BJ (cell line): Measurements from ENCODE around the gene DNASE2. TPM values are rescaled to one million over a fixed set of nuclear protein-coding genes. Genes with fewer than 3 reads are reported as not detected.
A peak's percentile ranks its signal among the peaks of the same experiment; 100 is the strongest.

Experiments used
- CTCF ChIA-PET: fragments of 350-600 bp; formaldehyde crosslinking; extraction: SDS; loops from one replicate; lab custom pipeline; 2021; ENCODE audit warnings: antibody characterized with exemption, inconsistent platforms; lab: Yijun Ruan, JAX
- POLR2A ChIA-PET: fragments of 300-600 bp; sonication (Branson Sonifier 250); formaldehyde crosslinking; extraction: SDS; loops from one replicate; lab custom pipeline; 2021; ENCODE audit warnings: antibody characterized with exemption; lab: Charles Lee
- DNase-seq: peaks from one replicate; pipeline ENCODE4 v3.0.0-alpha.2; 2011; ENCODE audit warnings: low read depth
- H3K27me3 ChIP-seq: 2 replicates; pipeline ENCODE4 v1.6.0; 2011; ENCODE audit warnings: low read length; ENCODE audit not compliant: control insufficient read depth, insufficient read depth
- H3K36me3 ChIP-seq: 2 replicates; pipeline ENCODE4 v1.5.1; 2011; ENCODE audit warnings: low read length; ENCODE audit not compliant: control insufficient read depth, insufficient read depth
- H3K4me3 ChIP-seq: 2 replicates; pipeline ENCODE4 v1.5.1; 2011; ENCODE audit warnings: low read depth, mild to moderate bottlenecking, control low read depth, low read length
- CTCF ChIP-seq: IDR thresholded peaks from 2 replicates; pipeline ENCODE4 v1.5.1; 2011; ENCODE audit warnings: low read depth, mild to moderate bottlenecking, control low read depth, inconsistent platforms, low read length, moderate library complexity; ENCODE audit not compliant: insufficient read depth
- polyA minus RNA-seq: library from RNA; depleted of rRNA, polyadenylated mRNA; stranded (reverse); fragments of >200 nt; gene quantifications from 2 replicates; pipeline ENCODE4 v1.2.3, GENCODE V29; 2011; rRNA and poly(A)+ RNA removed
- polyA plus RNA-seq: library from polyadenylated mRNA; depleted of rRNA; stranded (reverse); fragments of >200 nt; gene quantifications from 2 replicates; pipeline ENCODE4 v1.2.3, GENCODE V29; 2011; rRNA removed

Gene DNASE2, protein sequence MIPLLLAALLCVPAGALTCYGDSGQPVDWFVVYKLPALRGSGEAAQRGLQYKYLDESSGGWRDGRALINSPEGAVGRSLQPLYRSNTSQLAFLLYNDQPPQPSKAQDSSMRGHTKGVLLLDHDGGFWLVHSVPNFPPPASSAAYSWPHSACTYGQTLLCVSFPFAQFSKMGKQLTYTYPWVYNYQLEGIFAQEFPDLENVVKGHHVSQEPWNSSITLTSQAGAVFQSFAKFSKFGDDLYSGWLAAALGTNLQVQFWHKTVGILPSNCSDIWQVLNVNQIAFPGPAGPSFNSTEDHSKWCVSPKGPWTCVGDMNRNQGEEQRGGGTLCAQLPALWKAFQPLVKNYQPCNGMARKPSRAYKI
- polyA plus RNA-seq (39.1 and 68.8 TPM in 2 replicates), polyA minus RNA-seq (15.0 and 32.0 TPM in 2 replicates)

- CTCF ChIA-PET, result interaction anchor here (0.9 to 1.3 kb wide), 3 partner anchors 84 to 121 kb away, joined by 4 to 5 read pairs (median 4); no protein-coding TSS in a partner anchor
Observed at GRCh38 chr19:12881172-12881808, at the start of gene DNASE2. Gene DNASE2 (minus strand): TSS chr19:12881449. CDS start chr19:12881375, 74 bp downstream.

GRCh38 chr19:12930002-12930645 lies 48.9 kb upstream of the DNASE2 start:
- CTCF ChIA-PET, result no interaction called here
- Histone ChIP-seq H3K27me3 (no peaks in the 10 kb centered on the region), H3K36me3 (peaks cover 28% of the 10 kb centered on the region), H3K4me3 (no peak overlapping the region)
- POLR2A ChIA-PET, result no interaction called here
- DNase-seq, result no peak
- no peak for TF ChIP-seq CTCF

More at GRCh38 chr19:12881172-12881808, at the start of gene DNASE2:
- TF ChIP-seq CTCF, result no peak
- peak; percentile 72 for DNase-seq
- Histone ChIP-seq H3K4me3 (peak within 1 kb of the TSS; percentile 61), H3K27me3 (peaks cover 4% of the 10 kb centered on the region), H3K36me3 (peaks cover 4% of the 10 kb centered on the region; the same call in 1 of the 2 replicates)
- POLR2A ChIA-PET, result interaction anchor here (0.6 kb wide), 1 partner anchor 10 kb away, joined by 11 read pairs; no protein-coding TSS in a partner anchor

DNA sequence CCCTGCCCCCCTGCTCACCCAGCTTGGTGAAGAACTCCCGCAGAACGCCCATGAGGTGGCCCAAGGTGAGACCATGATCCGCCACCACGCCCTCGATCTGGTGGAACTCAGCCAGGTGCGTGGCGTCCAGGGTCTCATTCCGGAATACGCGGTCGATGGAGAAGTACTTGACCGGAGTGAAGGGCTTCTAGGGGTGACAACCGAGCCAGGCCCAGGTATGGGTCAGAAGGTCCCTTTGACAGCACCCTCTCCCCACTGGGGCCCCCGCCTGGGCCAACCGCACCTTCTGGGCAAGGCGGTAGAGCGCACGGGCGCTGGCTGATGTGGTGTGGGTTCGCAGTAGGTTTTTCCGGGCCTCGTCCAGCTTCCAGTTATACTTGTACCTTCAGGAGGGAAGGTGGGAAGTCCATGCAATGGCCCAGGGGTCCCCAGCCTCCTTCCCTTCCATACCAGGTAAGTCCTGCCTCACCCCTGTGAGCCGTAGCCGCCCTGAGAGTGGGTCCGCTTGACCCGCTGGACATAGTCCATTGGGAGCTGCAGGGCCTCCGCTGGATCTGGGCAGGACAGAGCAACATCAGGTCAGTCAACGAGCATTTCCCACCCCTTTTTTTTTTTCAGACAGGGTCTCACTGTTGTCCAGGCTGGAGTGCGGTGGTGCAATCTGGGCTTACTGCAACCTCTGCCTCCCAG lies 43.5 kb upstream of the DNASE2 start:
- ChIA-PET CTCF (interaction anchor here (0.9 kb wide), 1 partner anchor 41 kb away, joined by 3 read pairs; no protein-coding TSS in a partner anchor), POLR2A (interaction anchor here (0.9 kb wide), 1 partner anchor 9 kb away, joined by 3 read pairs; the partner anchor contains the start of gene FARSA)
- no peak for TF ChIP-seq CTCF
- Histone ChIP-seq H3K27me3 (no peaks in the 10 kb centered on the region), H3K4me3 (no peak overlapping the region), H3K36me3 (peaks cover 45% of the 10 kb centered on the region)
- no peak for DNase-seq

DNA sequence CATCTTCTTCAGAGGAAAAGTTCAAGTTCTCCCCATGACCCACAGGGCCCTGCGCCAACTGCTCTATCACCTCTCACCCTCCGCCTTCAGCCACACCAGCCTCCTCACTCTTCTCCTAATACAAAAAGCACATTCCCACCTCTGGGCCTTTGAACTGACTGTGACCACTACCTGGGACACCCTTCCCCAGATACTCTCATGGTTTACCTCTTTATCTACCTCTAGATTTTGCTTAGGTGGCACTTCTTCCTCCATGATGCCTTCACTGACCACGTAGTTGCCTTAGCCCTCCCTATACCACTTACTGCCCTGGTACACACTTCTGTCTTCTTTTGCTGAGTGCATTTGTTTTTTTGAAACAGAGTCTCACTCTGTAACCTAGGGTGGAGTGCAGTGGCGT lies 41.7 kb upstream of the DNASE2 start:
- Histone ChIP-seq H3K4me3 (no peak overlapping the region), H3K27me3 (no peaks in the 10 kb centered on the region), H3K36me3 (peaks cover 34% of the 10 kb centered on the region)
- POLR2A ChIA-PET, result no interaction called here
- no peak for TF ChIP-seq CTCF
- no peak for DNase-seq
- CTCF ChIA-PET, result no interaction called here
